Stimulated activated CD8-positive, alpha-beta memory T cell treated with anti-CD3 and anti-CD28 coated beads, Interleukin-2, amount 100 ng/mL, for 48 hours (primary cell): Measurements from ENCODE around the gene POLR3A.
"Not testable (repeated sequence)": the region's sequence is repeated elsewhere in the genome, so short reads cannot be mapped to it uniquely, and the experiment has no call there.

Experiments
- DNase-seq, 2 donors: peaks; one replicate each; pipeline ENCODE4 v3.0.0-alpha.2; 2020; ENCODE audit warnings: low read depth in 2 of 2

Gene POLR3A

GRCh38 chr10:78019264-78019663, 10.1 kb downstream of the POLR3A start:
- no peak for DNase-seq

- DNase-seq = no peak
These were observed 11.5 kb downstream of the POLR3A start for GRCh38 chr10:78017856-78018255.

- DNase-seq = no peak
These were observed 13.8 kb downstream of the POLR3A start for GRCh38 chr10:78015546-78015945.

GRCh38 chr10:78013564-78013963, 15.8 kb downstream of the POLR3A start:
- DNase-seq = no peak

- DNase-seq = no peak
These were observed 18.2 kb downstream of the POLR3A start for GRCh38 chr10:78011065-78011464.

- DNase-seq = no peak
These were observed 19.0 kb downstream of the POLR3A start for GRCh38 chr10:78010278-78010677.

- no peak for DNase-seq
These were observed 19.7 kb downstream of the POLR3A start for GRCh38 chr10:78009662-78010061.

- DNase-seq = no peak
These were observed 22.1 kb downstream of the POLR3A start for GRCh38 chr10:78007172-78007571.

GRCh38 chr10:78004215-78005026, 24.9 kb downstream of the POLR3A start:
- DNase-seq = no peak

- no peak for DNase-seq
These were observed 26.6 kb downstream of the POLR3A start for GRCh38 chr10:78002541-78003288.

GRCh38 chr10:78000956-78001472, 28.3 kb downstream of the POLR3A start:
- DNase-seq = no peak

- no peak for DNase-seq
These were observed 29.1 kb downstream of the POLR3A start for GRCh38 chr10:78000206-78000605.

- DNase-seq = not testable (repeated sequence)
These were observed 30.5 kb downstream of the POLR3A start for GRCh38 chr10:77998780-77999179.

GRCh38 chr10:77993620-77994019, 35.7 kb downstream of the POLR3A start:
- no peak for DNase-seq

GRCh38 chr10:77989081-77989724, 40.1 kb downstream of the POLR3A start:
- no peak for DNase-seq

- no peak for DNase-seq
These were observed 41.6 kb downstream of the POLR3A start for GRCh38 chr10:77987671-77988255.

GRCh38 chr10:77984986-77985385, 44.3 kb downstream of the POLR3A start:
- no peak for DNase-seq

GRCh38 chr10:77983384-77984341, 45.7 kb downstream of the POLR3A start:
- DNase-seq = no peak

- DNase-seq = no peak
These were observed 48.0 kb downstream of the POLR3A start for GRCh38 chr10:77981281-77981680.

- no peak for DNase-seq
These were observed 50.1 kb downstream of the POLR3A start for GRCh38 chr10:77979221-77979620.

GRCh38 chr10:77978360-77978759, 51.0 kb downstream of the POLR3A start:
- no peak for DNase-seq
